Osteocyte (in vitro differentiated cells): ENCODE data around the gene ENO3. TPM values are rescaled to one million over a fixed set of nuclear protein-coding genes. Genes with fewer than 3 reads are reported as not detected.
"Not testable (repeated sequence)": the region's sequence is repeated elsewhere in the genome, so short reads cannot be mapped to it uniquely, and the experiment has no call there.

ENCODE experiments used
- DNase-seq: peaks from one replicate; pipeline ENCODE4 v3.0.0; 2021; ENCODE audit warnings: mixed read lengths; ENCODE audit not compliant: unreplicated experiment; ENCODE audit errors: extremely low spot score
- H3K27ac Mint-ChIP-seq: one replicate; pipeline ENCODE4 v1.8.0; 2021; ENCODE audit warnings: mild to moderate bottlenecking, mixed read lengths; ENCODE audit not compliant: unreplicated experiment
- H3K27me3 Mint-ChIP-seq: one replicate; pipeline ENCODE4 v1.8.0; 2021; ENCODE audit warnings: mixed read lengths; ENCODE audit not compliant: unreplicated experiment
- H3K36me3 Mint-ChIP-seq: one replicate; pipeline ENCODE4 v1.8.0; 2021; ENCODE audit warnings: mixed read lengths; ENCODE audit not compliant: unreplicated experiment
- H3K4me1 Mint-ChIP-seq: one replicate; pipeline ENCODE4 v1.8.0; 2021; ENCODE audit warnings: mixed read lengths; ENCODE audit not compliant: unreplicated experiment
- H3K4me3 Mint-ChIP-seq: one replicate; pipeline ENCODE4 v1.8.0; 2021; ENCODE audit warnings: mild to moderate bottlenecking, moderate library complexity, mixed read lengths; ENCODE audit not compliant: unreplicated experiment
- H3K9me3 Mint-ChIP-seq: one replicate; pipeline ENCODE4 v1.8.0; 2021; ENCODE audit warnings: mixed read lengths; ENCODE audit not compliant: unreplicated experiment
- CTCF ChIP-seq: fragments of 200-600 bp; sonication (generic); IDR thresholded peaks from 2 replicates; pipeline ENCODE4 v1.5.0; 2021; ENCODE audit warnings: antibody characterized with exemption, mild to moderate bottlenecking, moderate library complexity
- long read RNA-seq: library from polyadenylated mRNA; unstranded; transcript quantifications from one replicate; pipeline ENCODE4 v2.0.0, GENCODE V29; 2021
- total RNA-seq: library from RNA; stranded (reverse); gene quantifications from 2 replicates; pipeline ENCODE4 v1.2.1, GENCODE V29; 2021

ENO3 gene
- 9.4 and 9.5 TPM in 2 replicates for total RNA-seq
- long read RNA-seq, partial matches to known transcripts: 0 of 12 reads
- long read RNA-seq, other reads (novel, unspliced or antisense): 11 of 12 reads

DNA sequence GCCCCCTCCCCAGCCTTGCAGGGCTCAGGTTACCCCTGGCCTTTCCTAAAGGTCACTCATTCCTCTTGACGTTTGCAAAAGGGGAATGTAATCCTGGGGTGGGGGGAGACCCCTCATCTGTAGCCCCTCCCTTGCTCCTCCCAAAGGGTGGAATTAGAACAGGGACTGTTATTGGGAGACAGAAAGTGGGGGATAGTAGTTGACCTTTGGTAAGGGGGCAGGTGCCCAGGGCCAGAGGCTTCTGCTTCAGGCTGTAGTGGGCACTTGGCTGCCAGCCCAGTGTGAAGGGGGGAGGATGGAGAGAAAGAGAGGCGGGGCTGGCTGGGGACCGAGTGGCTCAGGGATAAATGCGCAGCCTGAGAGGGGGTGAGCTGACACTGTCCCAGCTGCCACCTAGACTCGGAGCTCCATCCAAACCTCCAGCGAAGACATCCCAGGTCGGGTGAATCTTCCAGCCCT lies at the start of gene ENO3:
Gene ENO3 (plus strand): TSS at position 374 of the 459 bp plus-strand sequence. CDS start 711 bp downstream, outside the sequence.
- DNase-seq: no peak
- TF ChIP-seq CTCF: no peak
- no peaks in the 10 kb centered on the region for H3K27me3 Mint-ChIP-seq
- H3K9me3 Mint-ChIP-seq: no peaks in the 10 kb centered on the region
- H3K27ac Mint-ChIP-seq: peak within 1 kb of the TSS; percentile 76
- H3K36me3 Mint-ChIP-seq: peaks cover 5% of the 10 kb centered on the region
- H3K4me1 Mint-ChIP-seq: peaks cover 40% of the 10 kb centered on the region
- H3K4me3 Mint-ChIP-seq: peak within 1 kb of the TSS; percentile 65

GRCh38 chr17:4901648-4902344 lies 49.1 kb upstream of the ENO3 start:
- no peaks in the 10 kb centered on the region for H3K27me3 Mint-ChIP-seq
- H3K36me3 Mint-ChIP-seq: peaks cover 2% of the 10 kb centered on the region
- H3K9me3 Mint-ChIP-seq: no peaks in the 10 kb centered on the region
- H3K27ac Mint-ChIP-seq: no peak overlapping the region
- no peak for DNase-seq
- no peak for TF ChIP-seq CTCF
- no peak overlapping the region for H3K4me3 Mint-ChIP-seq
- H3K4me1 Mint-ChIP-seq: peaks cover 2% of the 10 kb centered on the region

- Mint-ChIP-seq H3K27ac (no peak overlapping the region), H3K36me3 (no peaks in the 10 kb centered on the region), H3K4me1 (peaks cover 2% of the 10 kb centered on the region), H3K9me3 (no peaks in the 10 kb centered on the region), H3K27me3 (no peaks in the 10 kb centered on the region), H3K4me3 (no peak overlapping the region)
- no peak for DNase-seq
- no peak for TF ChIP-seq CTCF
These were observed 48.4 kb upstream of the ENO3 start for GRCh38 chr17:4902540-4902939.

DNA sequence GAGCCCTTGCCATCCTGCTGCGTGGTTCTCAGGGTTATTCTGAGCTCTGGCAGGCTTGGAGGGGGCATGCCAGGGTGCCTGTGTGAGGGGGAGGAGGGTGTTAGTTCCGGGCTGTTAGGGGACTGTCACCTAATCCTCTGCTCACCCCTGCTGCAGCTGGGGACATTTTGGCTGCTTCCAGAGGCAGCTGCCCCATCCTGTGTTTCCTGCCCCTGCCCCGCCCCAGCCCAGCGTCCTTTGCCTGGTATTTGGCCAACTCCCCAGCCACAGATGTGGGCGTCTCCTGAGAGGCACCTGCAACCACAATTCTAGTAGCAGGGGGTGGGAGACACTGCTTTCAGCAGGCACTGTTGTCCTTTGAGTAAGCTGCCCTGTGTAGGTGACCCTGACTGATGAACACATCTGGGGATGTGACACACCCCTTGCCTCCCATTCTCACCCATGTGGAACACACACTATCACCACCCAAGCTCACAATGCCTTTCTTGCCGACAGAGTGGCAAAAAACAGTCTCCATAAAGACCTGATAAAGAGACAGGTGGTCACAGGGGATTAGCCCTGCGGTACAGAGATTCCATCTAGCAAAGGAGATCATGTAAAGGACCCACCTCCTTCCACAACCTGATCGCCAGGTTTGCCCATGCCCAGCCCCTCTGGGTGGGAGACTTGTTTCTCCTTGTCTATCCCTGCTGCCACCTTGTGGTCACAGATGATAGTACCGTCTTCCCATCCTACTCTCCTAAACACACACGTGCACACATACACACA lies 47.7 kb upstream of the ENO3 start, which contains the start of gene CHRNE:
Gene CHRNE (minus strand): TSS at position 48 of the 768 bp plus-strand sequence. CDS start 35 bp downstream, at position 13.
- H3K9me3 Mint-ChIP-seq: no peaks in the 10 kb centered on the region
- H3K27ac Mint-ChIP-seq: no peak within 1 kb of the TSS
- H3K4me1 Mint-ChIP-seq: peaks cover 2% of the 10 kb centered on the region
- no peaks in the 10 kb centered on the region for H3K36me3 Mint-ChIP-seq
- no peak for DNase-seq
- TF ChIP-seq CTCF: peak; percentile 79
- H3K4me3 Mint-ChIP-seq: no peak within 1 kb of the TSS
- H3K27me3 Mint-ChIP-seq: no peaks in the 10 kb centered on the region

- H3K4me1 Mint-ChIP-seq, H3K4me3 Mint-ChIP-seq, H3K27me3 Mint-ChIP-seq, H3K27ac Mint-ChIP-seq, H3K9me3 Mint-ChIP-seq, H3K36me3 Mint-ChIP-seq, DNase-seq: not testable (repeated sequence)
These were observed 44.3 kb upstream of the ENO3 start for GRCh38 chr17:4906642-4907041.
